GM21825 (cell line): ENCODE measurements around the gene ATOH8.

Experiments used
- ATAC-seq: cut with Tn5 transposase; IDR thresholded peaks from one replicate; pipeline ENCODE4 v1.9.1; 2021; ENCODE audit warnings: mild to moderate bottlenecking, moderate library complexity; ENCODE audit not compliant: unreplicated experiment

The ATOH8 gene

DNA sequence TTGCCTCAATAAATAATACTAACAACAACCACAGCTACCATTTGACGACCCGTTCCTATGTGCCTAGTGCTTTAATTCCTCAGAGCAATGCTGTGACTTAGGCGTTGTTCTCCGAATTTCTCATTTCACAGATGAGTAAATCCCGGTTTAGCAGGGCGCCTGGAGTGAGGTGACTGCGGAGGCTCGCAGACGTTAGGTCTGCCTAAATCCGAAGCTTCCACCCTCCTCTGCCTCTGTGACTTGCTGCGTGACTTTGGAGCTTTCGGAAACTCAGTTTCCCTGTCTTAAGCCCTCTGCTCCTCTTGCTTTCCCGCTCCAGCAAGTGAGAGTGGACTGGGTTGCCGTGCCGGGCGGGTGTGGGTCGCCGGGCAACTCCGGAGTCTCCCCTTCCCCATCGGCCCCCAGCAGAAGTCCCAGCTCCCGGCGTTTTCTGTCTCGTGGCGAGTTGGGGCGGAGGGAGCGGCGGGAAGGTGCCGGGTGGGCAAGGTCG, 711 bp upstream of the ATOH8 start:
- ATAC-seq, result no peak

GRCh38 chr2:85754313-85755095, 713 bp downstream of the ATOH8 start:
- ATAC-seq, result no peak

DNA sequence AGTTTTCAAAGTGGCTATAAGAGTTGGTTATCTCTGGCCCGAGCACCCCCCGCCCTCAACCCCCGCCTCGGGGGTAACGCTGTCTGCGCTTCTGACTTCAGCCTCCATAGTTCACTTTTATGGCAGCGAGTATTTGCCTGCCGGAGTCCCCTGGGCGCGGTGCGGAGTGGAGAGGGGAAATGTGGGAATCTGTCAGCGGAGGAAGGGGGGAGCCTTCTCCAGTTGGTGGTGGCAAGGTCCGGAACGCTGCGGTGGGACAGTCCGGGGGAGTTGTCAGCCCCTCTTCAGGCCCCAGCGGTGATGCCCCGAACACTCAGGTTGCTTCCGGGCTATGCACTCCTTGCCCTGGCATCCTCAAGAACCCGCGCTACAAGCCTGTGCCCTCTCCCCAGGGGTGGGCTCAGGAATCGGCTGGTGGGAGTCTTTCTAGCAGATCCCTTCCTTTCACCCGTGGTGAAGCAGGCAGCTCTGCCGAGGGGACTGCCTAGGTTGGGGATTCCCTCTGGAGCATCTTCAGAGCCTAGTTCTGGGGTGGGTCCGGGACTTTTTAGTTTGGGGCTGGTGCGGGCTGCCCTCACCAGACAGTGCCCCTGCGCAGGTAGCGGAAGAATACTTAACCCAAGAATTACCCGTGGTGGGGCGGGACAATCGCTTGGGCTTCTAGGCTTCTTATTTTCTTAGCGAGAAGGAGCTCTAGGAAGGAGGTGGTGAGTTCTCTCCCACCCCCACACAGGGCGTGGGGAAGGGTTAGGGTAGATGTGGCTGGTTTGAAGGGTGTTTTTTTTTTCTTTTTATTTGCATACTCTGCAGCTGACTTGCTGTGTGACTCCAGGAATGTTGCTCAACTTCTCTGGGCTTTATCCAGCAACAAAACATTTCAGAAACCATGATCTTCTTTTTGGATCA, 1.6 kb downstream of the ATOH8 start:
- ATAC-seq, result no peak

- ATAC-seq, result no peak
Measured at GRCh38 chr2:85756195-85756594, 2.4 kb downstream of the ATOH8 start.

DNA sequence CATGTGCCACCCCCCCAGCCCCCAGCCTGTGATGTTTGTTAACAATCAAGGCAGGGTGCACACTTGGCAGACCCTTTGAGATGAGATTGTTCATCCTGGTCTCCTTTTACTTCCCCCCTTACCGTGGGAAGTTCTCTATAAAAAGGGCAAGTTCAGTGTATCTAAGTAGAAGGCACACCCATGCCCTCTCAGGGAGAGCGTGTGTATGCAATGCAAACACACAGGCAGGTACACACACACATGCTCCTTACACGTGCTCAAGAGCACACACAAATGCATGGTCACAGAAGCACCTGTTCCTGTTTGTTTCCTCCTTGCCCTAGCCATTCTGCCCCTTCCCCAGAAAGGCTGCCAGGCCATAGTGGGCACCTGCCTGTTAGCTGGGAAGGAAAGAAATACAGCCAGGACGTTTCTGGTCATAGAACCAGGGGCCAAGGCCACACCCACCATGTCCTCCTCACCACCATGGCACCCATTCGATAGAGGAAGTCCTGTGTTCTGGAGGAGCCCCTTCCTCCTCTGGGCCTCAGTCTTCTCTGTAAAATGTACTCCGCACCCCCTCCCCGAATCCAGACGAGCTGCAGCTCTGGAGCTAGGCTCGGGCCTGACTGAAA, 3.1 kb downstream of the ATOH8 start:
- ATAC-seq, result no peak

- ATAC-seq, result no peak
Measured at GRCh38 chr2:85757860-85758259, 4.1 kb downstream of the ATOH8 start.

DNA sequence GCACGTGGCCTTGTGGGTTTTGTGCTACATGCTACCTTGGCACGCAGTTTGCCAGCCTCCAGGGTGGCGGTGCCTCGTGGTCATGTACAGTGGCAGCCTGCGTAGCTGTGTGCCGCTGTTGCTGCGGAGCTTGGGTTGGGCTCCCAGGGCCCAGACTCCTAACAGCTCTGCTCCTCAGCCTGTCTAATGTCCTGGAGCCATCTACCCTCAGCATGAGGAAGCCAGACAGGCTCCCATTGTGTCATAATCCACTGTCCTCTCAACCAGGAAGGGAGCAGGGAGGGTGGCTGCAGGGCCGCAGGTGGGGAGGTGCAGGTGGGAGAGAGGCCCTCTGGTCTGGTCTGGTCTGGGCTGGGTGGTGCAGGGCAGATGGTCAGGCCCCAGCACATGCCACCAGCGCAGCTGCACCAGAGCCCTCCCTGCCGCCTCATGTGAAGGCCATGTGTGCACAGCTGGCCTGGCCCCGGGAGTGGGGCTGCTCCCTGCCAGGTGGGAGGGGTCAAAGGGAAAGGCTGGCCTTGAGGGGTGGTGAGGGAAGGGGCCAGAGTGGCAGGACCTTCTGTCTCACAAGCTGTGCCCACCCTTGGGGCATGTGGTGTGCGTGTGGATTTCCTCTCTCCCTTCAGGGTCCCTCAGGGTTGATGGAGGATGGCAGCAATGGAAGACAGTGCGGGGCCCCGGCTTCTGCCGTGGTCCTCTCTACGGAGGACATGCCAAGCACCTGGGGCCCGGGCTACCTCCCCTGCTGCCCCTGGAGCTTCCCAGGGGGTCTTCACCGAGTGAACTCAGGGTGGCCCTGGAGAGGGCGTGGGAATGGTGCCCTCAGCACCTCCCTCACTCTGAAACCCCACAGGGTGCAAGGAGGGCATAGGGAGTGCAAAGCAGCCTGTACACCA, 4.8 kb downstream of the ATOH8 start:
- ATAC-seq, result no peak

- no peak for ATAC-seq
Measured at GRCh38 chr2:85759257-85759613, 5.4 kb downstream of the ATOH8 start.

- no peak for ATAC-seq
Measured at GRCh38 chr2:85760371-85760770, 6.6 kb downstream of the ATOH8 start.

GRCh38 chr2:85760872-85761271, 7.1 kb downstream of the ATOH8 start:
- ATAC-seq, result no peak

DNA sequence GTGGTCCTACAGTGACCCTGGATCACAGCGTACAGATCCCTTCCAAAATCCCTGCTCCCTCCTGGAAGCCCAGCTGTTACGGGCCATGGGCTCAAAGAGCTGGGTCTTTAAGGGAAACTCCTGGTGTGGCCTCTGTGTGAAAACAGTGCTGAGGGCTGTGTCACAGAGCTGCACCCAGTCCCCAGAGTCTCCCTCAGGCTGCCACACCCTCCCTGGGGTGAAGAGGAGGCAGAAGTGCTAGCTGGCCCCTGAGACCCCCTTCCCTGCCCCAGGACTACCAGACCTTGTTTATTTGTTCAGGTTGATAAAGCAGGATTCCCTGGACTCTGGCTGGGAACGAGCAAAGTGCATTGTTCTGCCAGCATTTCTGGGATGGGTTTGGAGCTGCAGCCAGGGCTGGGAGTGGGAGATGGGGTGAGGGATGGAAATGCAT, 7.7 kb downstream of the ATOH8 start:
- ATAC-seq, result no peak

DNA sequence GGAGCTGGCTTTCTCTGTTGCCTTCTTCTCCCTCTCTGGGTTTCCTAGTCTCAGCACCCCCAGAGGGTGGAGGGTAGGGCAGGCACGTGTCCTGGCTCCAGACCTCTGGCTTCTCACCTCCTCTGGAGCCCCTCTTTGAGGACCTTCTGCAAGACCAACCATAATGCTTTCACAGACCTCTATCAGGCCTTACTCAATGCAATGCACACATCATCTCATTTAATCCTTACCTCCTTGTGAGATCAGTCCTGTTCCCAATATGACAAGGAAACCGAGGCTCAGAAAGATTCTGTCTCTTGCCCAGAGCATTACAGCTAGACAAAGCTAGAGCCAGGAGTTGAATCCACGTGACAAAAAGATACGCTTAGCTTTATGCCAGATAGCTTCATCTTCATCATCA, 8.2 kb downstream of the ATOH8 start:
- no peak for ATAC-seq

- no peak for ATAC-seq
Measured at GRCh38 chr2:85763132-85763531, 9.3 kb downstream of the ATOH8 start.

DNA sequence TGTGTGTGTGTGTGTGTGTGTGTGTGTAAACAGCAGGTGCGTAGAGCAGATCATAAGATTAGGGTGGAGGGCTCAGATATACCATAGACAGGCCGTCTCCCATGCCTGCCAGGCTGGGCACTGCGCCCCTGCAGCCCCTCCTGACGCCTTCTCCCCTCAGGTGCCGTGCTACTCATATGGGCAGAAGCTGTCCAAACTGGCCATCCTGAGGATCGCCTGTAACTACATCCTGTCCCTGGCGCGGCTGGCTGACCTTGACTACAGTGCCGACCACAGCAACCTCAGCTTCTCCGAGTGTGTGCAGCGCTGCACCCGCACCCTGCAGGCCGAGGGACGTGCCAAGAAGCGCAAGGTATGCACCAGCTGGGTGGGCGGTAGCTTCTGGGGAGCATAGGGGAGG, 10.0 kb downstream of the ATOH8 start:
- ATAC-seq, result no peak

DNA sequence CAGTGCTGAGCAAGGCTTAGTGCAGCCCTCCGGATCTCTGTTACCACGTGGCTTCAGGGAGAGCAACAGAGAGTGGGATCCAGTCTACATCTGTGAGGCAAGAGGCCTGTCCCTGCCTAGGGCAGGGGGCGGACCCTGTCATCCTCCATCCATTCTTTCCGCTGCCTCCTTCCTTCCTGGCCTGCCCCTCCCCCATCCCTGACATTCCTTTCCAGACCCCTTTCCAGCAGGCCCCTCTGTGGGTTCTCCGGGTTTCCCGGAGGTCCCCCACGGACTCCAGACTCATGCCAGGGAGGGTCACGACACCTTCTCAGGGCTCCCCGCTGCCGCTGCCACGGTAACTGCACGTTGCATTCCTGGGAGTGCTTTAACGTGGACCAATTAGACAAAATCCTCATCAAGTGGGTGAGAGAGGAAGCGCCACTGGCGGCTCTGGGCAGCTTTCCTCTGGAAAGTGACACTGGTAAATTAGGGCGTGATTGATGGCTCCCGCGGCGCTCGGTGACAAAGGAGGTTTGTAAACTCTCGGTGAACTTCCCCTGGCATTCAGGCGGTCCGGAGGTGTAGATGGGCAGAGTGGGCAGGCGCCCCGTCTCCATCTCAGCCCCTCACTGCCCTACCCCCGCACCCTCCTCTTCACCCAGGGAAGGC, 11.4 kb downstream of the ATOH8 start:
- ATAC-seq, result no peak

DNA sequence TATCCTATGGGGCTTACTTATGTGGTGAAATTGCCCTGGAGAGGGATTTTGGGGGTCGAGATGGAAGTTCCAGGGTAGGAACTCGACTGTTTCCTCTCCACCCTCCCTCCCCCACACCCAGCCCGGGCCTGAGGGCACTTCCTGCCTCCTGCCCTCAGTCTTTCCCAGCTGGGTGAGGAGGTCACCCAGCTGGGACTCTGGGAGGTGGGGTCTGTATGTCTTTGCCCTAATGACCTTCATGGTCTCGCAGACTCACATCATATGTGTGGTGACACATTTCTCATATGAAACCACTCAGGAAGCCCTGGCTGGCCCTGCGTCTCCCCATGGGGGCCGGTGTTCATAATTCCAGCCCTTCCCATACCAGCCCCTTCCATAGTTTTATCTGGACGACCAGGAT, 12.4 kb downstream of the ATOH8 start:
- no peak for ATAC-seq

- no peak for ATAC-seq
Measured at GRCh38 chr2:85767803-85768665, 14.2 kb downstream of the ATOH8 start.

- ATAC-seq, result no peak
Measured at GRCh38 chr2:85768713-85769112, 14.9 kb downstream of the ATOH8 start.
